GM12878 (cell line): ENCODE data around the gene SLC26A8. TPM values are rescaled to one million over a fixed set of nuclear protein-coding genes. Genes with fewer than 3 reads are reported as not detected.

Experiments
- ATAC-seq: fragments of 200-7000 bp; cut with Tn5 transposase; 3 replicates; pipeline ENCODE4 v1.9.1; 2020; ENCODE audit warnings: mild to moderate bottlenecking, moderate library complexity
- BruUV-seq: library from RNA; stranded (reverse); fragments of 400-500 nt; replicated peaks from 2 replicates; lab custom pipeline; 2021; lab: Mats Ljungman, UMichigan
- CTCF ChIA-PET: fragments of 300-600 bp; sonication (Branson Sonifier 250); formaldehyde crosslinking; extraction: SDS; loops from one replicate; lab custom pipeline; 2021; ENCODE audit warnings: inconsistent platforms; lab: Yijun Ruan, JAX
- POLR2A ChIA-PET: fragments of 350-600 bp; formaldehyde crosslinking; extraction: SDS; loops from one replicate; lab custom pipeline; 2021; ENCODE audit warnings: inconsistent platforms; lab: Charles Lee
- RAD21 ChIA-PET: fragments of 300-600 bp; sonication (Branson Sonifier 250); formaldehyde crosslinking; loops from one replicate; lab custom pipeline; 2023; ENCODE audit warnings: antibody characterized with exemption; ENCODE audit not compliant: unreplicated experiment; lab: Charles Lee
- SMC1A ChIA-PET: fragments of 300-600 bp; sonication (Branson Sonifier 250); formaldehyde crosslinking; loops from one replicate; lab custom pipeline; 2023; ENCODE audit not compliant: unreplicated experiment, uncharacterized antibody; lab: Charles Lee
- DNase-seq: peaks from one replicate; pipeline ENCODE4 v3.0.0-alpha.2; 2011; ENCODE audit warnings: low read depth, low spot score
- FAIRE-seq: peaks from 3 replicates; lab custom pipeline; 2011; peaks lifted over from hg19 to GRCh38; lab: Jason Lieb, UNC
- H2AFZ ChIP-seq: 2 replicates; pipeline ENCODE4 v1.6.0; 2011; ENCODE audit warnings: low read depth, low read length, control low read depth; ENCODE audit not compliant: control insufficient read depth
- H3K27ac ChIP-seq: 2 replicates; pipeline ENCODE4 v1.5.1; 2011; ENCODE audit warnings: control low read depth; ENCODE audit not compliant: control insufficient read depth, insufficient read depth
- H3K27me3 ChIP-seq, 2 experiments: replicated peaks in 1 of 2; 2 replicates each; pipeline versions ENCODE4 v1.6.0 to v1.6.1; 2011; ENCODE audit warnings: low read length in 1 of 2; ENCODE audit not compliant: control insufficient read depth in 2 of 2, insufficient read depth in 2 of 2
- H3K36me3 ChIP-seq, 2 experiments: 2 replicates each; pipeline ENCODE4 v1.5.1; 2011; ENCODE audit warnings: low read length in 1 of 2; ENCODE audit not compliant: control insufficient read depth in 2 of 2, insufficient read depth in 2 of 2
- H3K4me1 ChIP-seq: 2 replicates; pipeline ENCODE4 v1.6.1; 2011; ENCODE audit warnings: mild to moderate bottlenecking, low read length, moderate library complexity, mixed read lengths; ENCODE audit not compliant: control insufficient read depth, insufficient read depth
- H3K4me2 ChIP-seq: 2 replicates; pipeline ENCODE4 v1.6.0; 2011; ENCODE audit warnings: control low read depth; ENCODE audit not compliant: control insufficient read depth, insufficient read depth
- H3K4me3 ChIP-seq: fragments of 200-600 bp; sonication (generic); 2 replicates; pipeline ENCODE4 v1.5.1; 2016
- H3K79me2 ChIP-seq: 2 replicates; pipeline ENCODE4 v1.6.0; 2011; ENCODE audit warnings: low read length; ENCODE audit not compliant: control insufficient read depth, insufficient read depth
- H3K9ac ChIP-seq: 2 replicates; pipeline ENCODE4 v1.8.0; 2011; ENCODE audit warnings: low read length, control low read depth, mixed read lengths; ENCODE audit not compliant: control insufficient read depth, insufficient read depth
- H3K9me3 ChIP-seq: replicated peaks from 3 replicates; pipeline ENCODE4 v1.5.1; 2011; ENCODE audit warnings: mild to moderate bottlenecking, low read length; ENCODE audit not compliant: control insufficient read depth, insufficient read depth
- H4K20me1 ChIP-seq: 2 replicates; pipeline ENCODE4 v1.6.0; 2011; ENCODE audit not compliant: control insufficient read depth, insufficient read depth
- ZNF274 ChIP-seq: IDR thresholded peaks from one replicate; pipeline ENCODE4 v1.8.0; 2011; ENCODE audit not compliant: insufficient read length, insufficient read depth
- WGBS: methylation state at CpG from one replicate; pipeline ENCODE4 v1.1.6; 2016; ENCODE audit warnings: low lambda C conversion rate; ENCODE audit not compliant: insufficient replicate concordance, insufficient coverage; ENCODE audit errors: missing lambda C conversion rate; 5-methylcytosine and 5-hydroxymethylcytosine counted together
- in situ Hi-C: fragments of 300-500 bp; cut with MboI; formaldehyde crosslinking; loops from 9 replicates; pipeline ENCODE4 v1.14.3; 2018; ENCODE audit warnings: mixed read lengths
- intact Hi-C: fragments of 100-400 bp; cut with micrococcal nuclease; formaldehyde crosslinking; loops from one replicate; pipeline ENCODE4 v1.14.2; 2022; ENCODE audit not compliant: unreplicated experiment
- polyA plus RNA-seq, 11 experiments: library from polyadenylated mRNA; depleted of rRNA in 4 of 11; unstranded in 6 of 11; stranded (reverse) in 5 of 11; fragments of >200 nt; fragmentation: Nextera tagmentation in 4 of 11; fragmentation: Illumina TruSeq in 1 of 11; extraction: Ambion mirVana in 4 of 11; extraction: Trizol in 1 of 11; gene quantifications; 1 replicate in 1 of 11; 2 replicates in 10 of 11; pipeline versions ENCODE4 v1.2.1 to v1.2.3, GENCODE V29; 2011 to 2016; ENCODE audit warnings: inconsistent platforms in 2 of 11, missing spikeins in 2 of 11, low read depth in 1 of 11
- total RNA-seq, 4 experiments: library from RNA; depleted of rRNA in 3 of 4; stranded (reverse); fragments of >200 nt in 3 of 4; fragmentation: Illumina TruSeq in 1 of 4; extraction: Trizol in 1 of 4; gene quantifications; 2 replicates each; pipeline versions ENCODE4 v1.2.1 to v1.2.3, GENCODE V29; 2013 to 2021
- TF ChIP-seq, protein P1 (sequence below): fragments of 450-650 bp; IDR thresholded peaks from 2 replicates; pipeline ENCODE4 v1.6.1; 2017; ENCODE audit warnings: mild to moderate bottlenecking, low read depth, inconsistent platforms; ENCODE audit not compliant: poor library complexity, severe bottlenecking

Gene SLC26A8
- total and polyA plus RNA-seq, 10 of the 15 experiments (the other 5 are each of a cell fraction or from before 2014, with no cell fraction given): 0.09 to 0.95 (median 0.27) TPM; not detected in 2

DNA sequence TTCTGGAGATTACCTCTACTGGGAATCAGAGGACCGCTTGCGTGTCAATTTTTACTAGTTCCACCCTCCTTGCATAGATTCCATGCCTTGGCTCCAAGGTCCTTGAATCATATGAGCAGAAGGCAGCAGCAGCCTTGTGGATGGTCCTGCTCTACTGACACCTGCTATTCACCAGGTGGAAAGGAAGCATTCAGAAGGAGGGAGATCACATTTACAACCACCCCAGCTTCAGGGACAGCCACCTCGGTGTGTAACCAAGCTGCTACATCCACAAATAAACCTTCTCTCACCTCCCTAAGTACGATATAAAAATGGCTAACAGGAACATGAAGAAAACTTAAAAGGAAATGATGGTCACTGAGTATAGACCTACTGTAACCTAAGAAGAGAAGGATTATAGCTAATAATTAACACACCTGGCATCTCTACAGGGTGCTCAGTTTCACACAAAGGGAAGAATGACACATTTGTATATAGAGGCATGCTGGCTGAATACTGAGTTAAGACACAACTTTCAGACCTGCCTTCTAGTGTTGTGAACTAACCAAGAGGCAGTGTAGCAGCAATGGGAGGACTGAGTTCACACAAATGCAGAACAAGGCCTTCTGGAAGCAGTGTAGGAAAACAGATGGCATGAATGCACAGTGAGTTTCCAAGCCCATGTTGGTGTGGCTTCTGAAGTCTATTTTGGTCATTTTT lies 57.2 kb downstream of the SLC26A8 start:
- in situ Hi-C loops: no loop called here
- ChIA-PET CTCF (no interaction called here), RAD21 (no interaction called here), SMC1A (interaction anchor here (0.6 to 0.9 kb wide), 3 partner anchors 9 to 40 kb away, joined by 3 read pairs; no protein-coding TSS in a partner anchor), POLR2A (no interaction called here)
- Histone ChIP-seq H3K9me3 (no peaks in the 10 kb centered on the region), H3K4me2 (no peak overlapping the region), H2AFZ (no peak overlapping the region), H3K4me3 (no peak overlapping the region), H3K4me1 (no peaks in the 10 kb centered on the region), H3K36me3 (no peaks in the 10 kb centered on the region), H3K9ac (no peak overlapping the region), H3K27ac (no peak overlapping the region), H3K79me2 (no peaks in the 10 kb centered on the region), H4K20me1 (no peaks in the 10 kb centered on the region), H3K27me3 (no peaks in the 10 kb centered on the region; a peak in 1 of 4 replicates)
- intact Hi-C loops: no loop called here
- ATAC-seq (no peak), DNase-seq (no peak), FAIRE-seq (no peak)
- TF ChIP-seq, protein P1, sequence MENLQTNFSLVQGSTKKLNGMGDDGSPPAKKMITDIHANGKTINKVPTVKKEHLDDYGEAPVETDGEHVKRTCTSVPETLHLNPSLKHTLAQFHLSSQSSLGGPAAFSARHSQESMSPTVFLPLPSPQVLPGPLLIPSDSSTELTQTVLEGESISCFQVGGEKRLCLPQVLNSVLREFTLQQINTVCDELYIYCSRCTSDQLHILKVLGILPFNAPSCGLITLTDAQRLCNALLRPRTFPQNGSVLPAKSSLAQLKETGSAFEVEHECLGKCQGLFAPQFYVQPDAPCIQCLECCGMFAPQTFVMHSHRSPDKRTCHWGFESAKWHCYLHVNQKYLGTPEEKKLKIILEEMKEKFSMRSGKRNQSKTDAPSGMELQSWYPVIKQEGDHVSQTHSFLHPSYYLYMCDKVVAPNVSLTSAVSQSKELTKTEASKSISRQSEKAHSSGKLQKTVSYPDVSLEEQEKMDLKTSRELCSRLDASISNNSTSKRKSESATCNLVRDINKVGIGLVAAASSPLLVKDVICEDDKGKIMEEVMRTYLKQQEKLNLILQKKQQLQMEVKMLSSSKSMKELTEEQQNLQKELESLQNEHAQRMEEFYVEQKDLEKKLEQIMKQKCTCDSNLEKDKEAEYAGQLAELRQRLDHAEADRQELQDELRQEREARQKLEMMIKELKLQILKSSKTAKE: no peak
- no peak for TF ChIP-seq ZNF274
- BruUV-seq: no TSS peak
- 46% methylated on average over 4 of the region's 4 CpGs for WGBS
